ENCODE results near the gene CDHR3. TPM values are rescaled to one million over a fixed set of nuclear protein-coding genes. Genes with fewer than 3 reads are reported as not detected.

CDHR3 gene
- polyA plus RNA-seq, 3 donors = 0.16 TPM; not detected in 2

DNA sequence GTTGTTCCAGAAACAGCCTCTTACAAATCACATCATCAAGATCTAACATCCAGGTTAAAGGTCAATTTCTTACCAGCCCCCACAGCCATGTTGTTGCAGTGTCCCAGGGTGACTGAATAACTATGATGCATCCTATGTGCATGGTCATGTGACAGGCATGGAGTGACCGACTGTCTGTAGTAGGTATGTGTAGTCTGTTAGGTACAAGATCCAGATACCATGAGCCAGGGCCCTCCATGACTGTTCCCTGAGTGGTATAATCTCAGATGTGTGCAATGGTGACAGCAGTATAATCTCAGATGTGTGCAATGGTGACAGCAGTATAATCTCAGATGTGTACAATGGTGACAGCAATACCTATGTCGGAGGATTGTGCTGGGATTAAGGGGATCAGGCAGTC, 8.8 kb downstream of the CDHR3 start:
- H3K9me3 Mint-ChIP-seq = peaks cover 0 to 6% (median 2%) of the 10 kb centered on the region in 7 donors
- no peak for DNase-seq
- WGBS (ENCODE audit: insufficient coverage) = 100% methylated on average over 2 of the region's 2 CpGs

DNA sequence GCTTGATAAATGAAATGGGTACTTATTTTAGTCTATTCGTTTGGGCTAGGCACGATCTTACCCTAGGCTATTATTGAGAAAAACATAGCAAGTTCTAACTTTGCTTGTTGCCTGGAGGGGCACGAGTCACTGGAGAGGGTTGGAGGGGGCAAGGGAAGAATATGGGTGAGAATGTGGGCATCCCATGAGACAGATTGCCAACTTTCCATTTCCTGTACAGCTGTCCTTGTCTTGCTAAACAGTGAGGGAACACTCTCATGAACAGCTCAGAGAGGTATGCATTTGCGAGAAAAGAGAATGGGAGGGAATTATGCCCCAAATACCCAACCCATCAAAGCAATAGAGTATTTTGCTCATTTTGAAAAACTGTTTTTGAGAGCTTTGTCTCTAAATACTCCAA, 9.2 kb downstream of the CDHR3 start:
- H3K9me3 ChIP-seq (replicated peaks in 1 of 2; ENCODE audit: control insufficient read depth in 1 of 2, insufficient read depth in 1 of 2, low read length in 2 of 2) = no peaks in the 10 kb centered on the region
- Mint-ChIP-seq H3K27ac (no peak overlapping the region), H3K36me3 (no peaks in the 10 kb centered on the region), H3K4me3 (no peak overlapping the region), H3K27me3 (ENCODE audit: low read depth in 3 of 3) (peaks cover 3 to 11% (median 8%) of the 10 kb centered on the region in 3 donors), H3K9me3 (peaks cover 0 to 4% (median 0%) of the 10 kb centered on the region in 7 donors), H3K4me1 (no peaks in the 10 kb centered on the region)
- H3K27me3 ChIP-seq (ENCODE audit: control insufficient read depth in 2 of 2, insufficient read depth in 2 of 2, low read length in 2 of 2) = no peaks in the 10 kb centered on the region
- H3K27ac ChIP-seq (ENCODE audit: low read depth in 1 of 2, low read length in 2 of 2) = no peak overlapping the region
- H4K20me1 ChIP-seq (ENCODE audit: insufficient read depth, low read length) = no peaks in the 10 kb centered on the region
- 85% methylated on average over 2 of the region's 4 CpGs for WGBS (ENCODE audit: insufficient coverage)
- no peak overlapping the region for H3K4me2 ChIP-seq (replicated peaks; ENCODE audit: extremely low read depth, low read length, poor library complexity, severe bottlenecking)
- intact Hi-C loops (cut with micrococcal nuclease) = no loop called here
- TF ChIP-seq, protein P1, sequence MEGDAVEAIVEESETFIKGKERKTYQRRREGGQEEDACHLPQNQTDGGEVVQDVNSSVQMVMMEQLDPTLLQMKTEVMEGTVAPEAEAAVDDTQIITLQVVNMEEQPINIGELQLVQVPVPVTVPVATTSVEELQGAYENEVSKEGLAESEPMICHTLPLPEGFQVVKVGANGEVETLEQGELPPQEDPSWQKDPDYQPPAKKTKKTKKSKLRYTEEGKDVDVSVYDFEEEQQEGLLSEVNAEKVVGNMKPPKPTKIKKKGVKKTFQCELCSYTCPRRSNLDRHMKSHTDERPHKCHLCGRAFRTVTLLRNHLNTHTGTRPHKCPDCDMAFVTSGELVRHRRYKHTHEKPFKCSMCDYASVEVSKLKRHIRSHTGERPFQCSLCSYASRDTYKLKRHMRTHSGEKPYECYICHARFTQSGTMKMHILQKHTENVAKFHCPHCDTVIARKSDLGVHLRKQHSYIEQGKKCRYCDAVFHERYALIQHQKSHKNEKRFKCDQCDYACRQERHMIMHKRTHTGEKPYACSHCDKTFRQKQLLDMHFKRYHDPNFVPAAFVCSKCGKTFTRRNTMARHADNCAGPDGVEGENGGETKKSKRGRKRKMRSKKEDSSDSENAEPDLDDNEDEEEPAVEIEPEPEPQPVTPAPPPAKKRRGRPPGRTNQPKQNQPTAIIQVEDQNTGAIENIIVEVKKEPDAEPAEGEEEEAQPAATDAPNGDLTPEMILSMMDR (IDR thresholded peaks at IDR 0.05) = no peak
- H3K4me1 ChIP-seq (ENCODE audit: control insufficient read depth in 1 of 2, insufficient read depth in 2 of 2, low read length in 2 of 2) = no peaks in the 10 kb centered on the region
- H2AFZ ChIP-seq (ENCODE audit: insufficient read depth, low read depth, low read length, poor library complexity, severe bottlenecking) = no peak overlapping the region
- no peak for DNase-seq
- no peaks in the 10 kb centered on the region for H3K36me3 ChIP-seq (replicated peaks in 1 of 2; ENCODE audit: control insufficient read depth in 1 of 2, insufficient read depth in 2 of 2, low read length in 2 of 2)
- H3K4me3 ChIP-seq (replicated peaks in 1 of 3; ENCODE audit: low read depth in 2 of 3, low read length in 3 of 3) = no peak overlapping the region
- H3K79me2 ChIP-seq (ENCODE audit: insufficient read depth, low read length) = no peaks in the 10 kb centered on the region
- no peak overlapping the region for H3K9ac ChIP-seq (ENCODE audit: insufficient read depth, low read length, poor library complexity, severe bottlenecking)

More for the DNA sequence above, 8.8 kb downstream of the CDHR3 start:
- H3K4me3 Mint-ChIP-seq = no peak overlapping the region
- Histone ChIP-seq H3K27me3 (ENCODE audit: control insufficient read depth in 2 of 2, insufficient read depth in 2 of 2, low read length in 2 of 2) (no peaks in the 10 kb centered on the region), H3K4me3 (replicated peaks in 1 of 3; ENCODE audit: low read depth in 2 of 3, low read length in 3 of 3) (no peak overlapping the region), H4K20me1 (ENCODE audit: insufficient read depth, low read length) (no peaks in the 10 kb centered on the region), H3K79me2 (ENCODE audit: insufficient read depth, low read length) (no peaks in the 10 kb centered on the region), H3K9ac (ENCODE audit: insufficient read depth, low read length, poor library complexity, severe bottlenecking) (no peak overlapping the region), H3K4me1 (ENCODE audit: control insufficient read depth in 1 of 2, insufficient read depth in 2 of 2, low read length in 2 of 2) (no peaks in the 10 kb centered on the region), H3K27ac (ENCODE audit: low read depth in 1 of 2, low read length in 2 of 2) (no peak overlapping the region), H3K36me3 (replicated peaks in 1 of 2; ENCODE audit: control insufficient read depth in 1 of 2, insufficient read depth in 2 of 2, low read length in 2 of 2) (no peaks in the 10 kb centered on the region), H2AFZ (ENCODE audit: insufficient read depth, low read depth, low read length, poor library complexity, severe bottlenecking) (no peak overlapping the region), H3K4me2 (replicated peaks; ENCODE audit: extremely low read depth, low read length, poor library complexity, severe bottlenecking) (no peak overlapping the region), H3K9me3 (replicated peaks in 1 of 2; ENCODE audit: control insufficient read depth in 1 of 2, insufficient read depth in 1 of 2, low read length in 2 of 2) (no peaks in the 10 kb centered on the region)
- H3K27ac Mint-ChIP-seq = no peak overlapping the region
- H3K4me1 Mint-ChIP-seq = no peaks in the 10 kb centered on the region
- H3K36me3 Mint-ChIP-seq = no peaks in the 10 kb centered on the region
- peaks cover 5 to 11% (median 8%) of the 10 kb centered on the region in 3 donors for H3K27me3 Mint-ChIP-seq (ENCODE audit: low read depth in 3 of 3)
- TF ChIP-seq, protein P1 (IDR thresholded peaks at IDR 0.05) = no peak
- intact Hi-C loops (cut with micrococcal nuclease) = no loop called here

Measured in CD14-positive monocyte (primary cell).